Activated CD4-positive, alpha-beta T cell treated with anti-CD3 and anti-CD28 coated beads for 1 hour (primary cell): Measurements from ENCODE around the gene DRICH1.
"Not testable (repeated sequence)": the region's sequence is repeated elsewhere in the genome, so short reads cannot be mapped to it uniquely, and the experiment has no call there.

Source experiments
- DNase-seq: peaks from one replicate; pipeline ENCODE4 v3.0.0-alpha.2; 2020

DRICH1 gene

DNA sequence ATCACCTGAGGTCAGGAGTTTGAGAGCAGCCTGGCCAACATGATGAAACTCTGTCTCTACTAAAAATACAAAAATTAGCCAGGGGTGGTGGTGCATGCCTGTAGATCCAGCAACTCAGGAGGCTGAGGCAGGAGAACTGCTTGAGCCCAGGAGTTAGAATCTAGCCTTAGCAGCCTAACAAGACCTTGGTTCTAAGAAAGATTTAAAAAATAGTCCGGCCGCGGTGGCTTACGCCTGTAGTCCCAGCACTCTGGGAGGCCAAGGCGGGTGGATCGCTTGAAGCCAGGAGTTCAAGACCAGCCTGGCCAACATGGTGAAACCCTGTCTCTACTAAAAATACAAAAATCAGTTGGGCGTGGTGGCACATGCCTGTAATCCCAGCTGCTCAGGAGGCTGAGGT, 14.4 kb upstream of the DRICH1 start:
- DNase-seq = not testable (repeated sequence)

DNA sequence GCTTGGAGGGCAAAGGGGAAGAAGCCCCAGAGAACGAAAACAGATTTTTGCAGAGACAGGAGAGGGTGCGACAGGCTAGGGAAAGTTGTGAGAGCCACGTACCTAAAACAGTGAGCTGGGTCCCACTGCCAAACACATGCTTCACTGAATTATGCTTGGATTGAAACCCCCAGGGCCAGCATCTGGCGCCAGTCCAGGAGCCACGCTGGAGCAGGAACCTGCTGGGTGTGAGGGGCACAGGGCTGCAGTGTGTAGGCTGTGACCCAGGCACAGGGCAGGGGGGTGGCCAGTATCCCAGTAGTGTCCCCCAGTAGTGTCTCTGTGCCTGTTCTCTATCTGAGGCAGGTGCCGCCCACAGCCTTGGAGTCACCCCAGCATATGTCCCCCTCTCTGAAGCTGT, 8.1 kb upstream of the DRICH1 start:
- not testable (repeated sequence) for DNase-seq

DNA sequence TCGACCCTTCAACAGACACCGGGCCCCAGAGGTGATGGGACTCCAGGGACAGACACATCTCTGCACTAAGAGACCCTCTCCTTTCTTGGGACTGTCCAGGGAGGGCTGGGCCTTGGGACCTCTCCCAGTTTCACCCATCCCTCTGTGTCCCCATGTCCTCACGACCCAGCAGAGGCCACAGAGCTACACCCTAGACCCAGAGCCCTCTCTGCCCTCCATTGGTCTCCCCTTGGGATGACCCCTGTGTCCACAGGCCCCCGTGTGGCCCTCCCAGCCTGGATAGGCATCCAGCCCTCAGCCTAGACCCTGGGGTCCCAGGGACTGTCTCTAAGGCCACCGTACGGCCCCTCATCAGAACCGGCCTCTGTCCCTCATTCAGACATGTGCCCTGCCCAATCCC, 7.5 kb upstream of the DRICH1 start:
- no peak for DNase-seq

DNA sequence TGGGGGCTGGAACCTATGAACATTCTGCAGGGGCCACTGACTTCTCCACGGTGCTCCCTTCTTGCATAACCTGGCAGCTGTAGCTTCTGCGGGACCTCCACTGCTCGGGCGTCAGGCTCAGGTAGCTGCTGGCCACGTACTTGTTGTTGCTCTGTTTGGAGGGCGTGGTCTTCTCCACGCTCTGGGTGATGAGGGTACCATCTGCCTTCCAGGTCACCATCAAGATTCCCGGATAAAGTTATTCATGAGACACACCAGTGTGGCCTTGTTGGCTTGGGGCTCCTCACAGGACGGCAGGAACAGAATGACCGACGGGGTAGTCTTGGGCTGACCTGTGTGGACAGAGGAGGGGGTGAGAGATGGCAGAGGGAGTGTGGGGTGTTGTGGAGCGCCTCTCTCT, 6.5 kb upstream of the DRICH1 start:
- DNase-seq = no peak

DNA sequence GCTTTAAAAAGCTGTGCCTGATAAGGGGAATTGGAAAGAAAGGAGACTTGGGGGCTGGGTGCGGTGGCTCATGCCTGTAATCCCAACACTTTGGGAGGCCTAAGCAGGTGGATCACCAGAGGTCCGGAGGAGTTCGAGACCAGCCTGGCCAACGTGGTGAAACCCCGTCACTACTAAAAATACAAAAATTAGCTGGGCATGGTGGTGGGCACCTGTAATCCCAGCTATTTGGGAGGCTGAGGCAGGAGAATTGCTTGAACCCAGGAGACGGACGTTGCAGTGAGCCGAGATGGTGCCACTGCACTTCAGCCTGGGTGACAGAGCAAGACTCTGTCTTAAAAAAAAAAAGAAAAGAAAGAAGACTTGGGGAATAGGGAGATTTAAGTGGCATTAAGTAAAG, 3.2 kb upstream of the DRICH1 start:
- DNase-seq = not testable (repeated sequence)

DNA sequence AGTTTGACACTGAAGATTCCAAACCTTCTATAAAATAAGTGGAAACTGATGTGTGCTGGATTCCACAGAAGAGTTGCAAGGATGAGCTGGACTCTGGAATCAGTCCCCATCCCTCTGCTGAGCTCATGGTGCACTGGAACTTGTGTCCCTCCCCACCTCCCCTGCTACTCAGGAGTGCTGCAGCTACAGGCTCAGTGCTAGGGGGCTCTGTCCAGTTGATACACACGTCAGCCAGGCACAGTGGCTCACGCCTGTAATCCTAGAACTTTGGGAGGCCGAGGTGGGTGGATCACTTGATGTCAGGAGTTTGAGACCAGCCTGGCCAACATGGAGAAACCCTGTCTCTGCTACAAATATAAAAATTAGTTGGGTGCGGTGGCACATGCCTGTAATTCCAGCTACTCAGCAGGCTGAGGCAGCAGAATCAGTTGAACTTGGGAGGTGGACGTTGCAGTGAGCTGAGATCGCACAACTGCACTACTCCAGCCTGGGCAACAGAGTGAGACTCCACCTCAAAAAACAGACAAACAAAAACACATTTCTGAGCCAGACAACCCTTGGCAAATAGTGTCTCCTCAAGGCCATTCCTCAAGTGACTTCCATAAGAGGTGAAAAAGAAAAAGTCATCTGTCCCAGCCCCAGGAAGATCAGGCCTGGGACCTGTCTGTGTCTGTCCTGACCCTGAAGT, 3.9 kb downstream of the DRICH1 start:
- DNase-seq = not testable (repeated sequence)

DNA sequence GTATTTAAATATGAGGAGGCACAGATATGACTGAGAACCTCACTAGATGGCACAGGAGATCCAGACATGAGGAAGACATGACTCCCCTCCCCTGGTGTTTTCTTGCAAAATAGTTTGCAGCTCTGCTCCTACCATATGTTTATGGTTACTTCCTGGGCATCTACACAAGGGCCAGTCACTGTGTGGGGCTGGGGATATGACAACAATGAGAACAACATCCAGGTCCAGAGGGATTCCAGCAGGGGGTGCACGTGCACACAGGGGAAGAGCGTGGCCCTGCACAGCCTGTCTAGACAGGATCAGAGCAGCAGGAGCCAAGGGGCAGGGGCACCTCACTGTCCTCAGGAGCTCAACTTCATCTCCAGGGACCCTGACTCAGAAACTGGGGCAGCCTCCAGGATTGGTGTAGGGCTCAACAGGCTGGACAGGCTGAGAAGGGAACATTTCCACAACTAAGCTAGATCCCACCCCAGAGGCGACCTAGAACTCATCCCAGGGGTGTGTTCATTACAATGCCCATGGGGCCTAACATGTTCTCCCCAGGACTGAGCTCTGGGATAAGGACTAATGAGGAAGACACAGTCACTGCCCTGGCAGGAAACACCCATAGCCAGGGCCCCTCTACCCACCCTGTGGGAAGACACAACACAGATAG, 4.6 kb downstream of the DRICH1 start:
- DNase-seq = peak; percentile 40

DNA sequence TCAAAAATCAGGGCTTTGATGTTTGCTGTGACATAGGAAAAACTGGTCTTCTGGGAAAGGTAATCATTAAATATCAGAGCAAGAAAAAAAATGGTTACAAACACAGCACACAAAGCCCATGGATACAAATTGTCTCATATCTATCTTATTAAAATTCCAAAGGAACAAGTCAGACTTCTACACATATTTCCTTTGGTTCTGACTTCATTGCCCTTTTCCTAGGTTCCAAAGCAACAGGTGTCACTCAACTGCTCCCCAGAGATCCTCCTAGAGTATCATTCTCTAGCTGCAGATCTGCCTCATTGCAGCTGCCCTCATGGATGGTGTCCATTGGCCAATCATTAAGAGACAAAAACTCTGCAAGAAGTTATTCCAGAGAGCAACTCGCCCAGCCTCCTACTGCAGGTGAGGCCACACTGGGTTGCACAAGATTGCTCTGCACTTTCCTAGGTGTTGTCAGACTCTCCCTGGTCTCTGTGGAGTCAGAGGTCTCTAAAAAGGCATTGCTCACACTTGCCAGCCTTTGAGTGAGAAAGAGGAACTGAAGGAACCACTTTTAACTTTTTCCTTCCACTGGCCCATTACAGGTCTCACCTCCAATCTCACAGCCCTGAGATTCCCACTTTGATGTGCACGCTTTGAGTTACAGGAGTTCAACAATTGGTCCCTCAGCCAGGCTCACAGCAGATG, 5.7 kb downstream of the DRICH1 start:
- DNase-seq = no peak

DNA sequence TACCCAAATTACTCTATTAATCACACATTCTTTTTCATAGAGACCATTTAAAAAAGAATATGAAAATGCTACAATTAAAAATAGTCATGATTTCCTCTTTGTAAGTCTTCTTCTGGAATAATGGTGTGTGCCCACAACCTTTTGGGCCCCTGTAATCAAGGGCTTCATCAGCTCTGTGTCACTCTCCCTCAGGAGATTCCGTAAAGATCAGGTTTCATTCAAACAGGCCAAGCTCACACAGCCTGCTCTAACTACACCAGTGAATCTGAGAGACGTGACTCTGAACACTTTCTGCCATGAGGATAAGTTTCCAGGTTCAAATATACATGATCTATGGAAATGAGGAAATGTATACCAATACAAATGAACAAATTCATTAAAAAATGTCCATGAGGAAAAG, 9.5 kb downstream of the DRICH1 start:
- no peak for DNase-seq

DNA sequence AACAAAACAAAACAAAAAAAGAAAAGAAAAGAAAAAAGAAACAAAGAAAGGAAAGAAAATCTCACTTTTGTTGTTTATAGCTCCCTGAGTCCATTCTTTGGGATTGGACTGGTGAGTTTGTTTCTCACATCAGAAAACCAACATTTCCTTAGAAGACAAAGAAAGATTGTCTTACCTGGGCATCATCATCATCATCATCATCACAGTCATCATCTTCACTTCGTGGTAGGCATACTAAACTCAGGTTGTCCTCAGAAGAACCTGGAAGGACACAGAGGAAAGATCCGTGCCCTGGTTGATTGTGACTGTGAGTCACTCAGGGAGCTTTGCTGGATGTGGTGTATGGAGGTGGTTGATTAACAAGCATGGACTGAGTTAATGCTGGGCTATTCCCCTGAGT, 10.2 kb downstream of the DRICH1 start:
- DNase-seq = not testable (repeated sequence)

DNA sequence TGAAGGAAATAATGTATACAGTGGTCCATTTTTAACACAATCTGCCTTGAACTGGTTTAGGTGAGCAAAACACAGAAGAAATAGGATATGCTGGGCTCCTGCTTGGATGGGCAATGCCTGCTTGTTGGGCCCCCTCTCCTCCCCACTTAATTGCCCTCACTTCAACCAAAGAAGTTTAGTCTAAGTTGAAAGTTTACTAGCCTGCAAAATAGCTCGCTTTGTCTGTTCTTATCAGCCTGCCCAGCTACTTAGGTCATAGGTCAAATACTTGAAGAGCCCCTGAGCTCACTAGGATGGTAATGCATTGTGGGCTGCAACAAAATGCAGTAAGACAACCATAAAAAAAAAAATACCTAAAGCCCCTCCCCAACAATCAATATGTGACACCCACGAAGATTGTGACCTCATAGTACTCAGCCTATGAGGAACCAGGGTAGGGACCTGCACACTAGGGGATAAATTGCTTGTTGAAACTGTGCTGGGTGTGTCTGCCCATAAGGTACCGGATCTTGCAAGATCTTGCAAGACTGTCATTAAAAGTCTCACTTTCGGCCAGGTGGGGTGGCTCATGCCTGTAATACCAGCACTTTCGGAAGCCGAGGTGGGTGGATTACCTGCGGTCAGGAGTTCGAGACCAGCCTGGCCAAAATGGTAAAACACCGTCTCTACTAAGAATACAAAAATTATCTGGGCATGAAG, 10.9 kb downstream of the DRICH1 start:
- no peak for DNase-seq

DNA sequence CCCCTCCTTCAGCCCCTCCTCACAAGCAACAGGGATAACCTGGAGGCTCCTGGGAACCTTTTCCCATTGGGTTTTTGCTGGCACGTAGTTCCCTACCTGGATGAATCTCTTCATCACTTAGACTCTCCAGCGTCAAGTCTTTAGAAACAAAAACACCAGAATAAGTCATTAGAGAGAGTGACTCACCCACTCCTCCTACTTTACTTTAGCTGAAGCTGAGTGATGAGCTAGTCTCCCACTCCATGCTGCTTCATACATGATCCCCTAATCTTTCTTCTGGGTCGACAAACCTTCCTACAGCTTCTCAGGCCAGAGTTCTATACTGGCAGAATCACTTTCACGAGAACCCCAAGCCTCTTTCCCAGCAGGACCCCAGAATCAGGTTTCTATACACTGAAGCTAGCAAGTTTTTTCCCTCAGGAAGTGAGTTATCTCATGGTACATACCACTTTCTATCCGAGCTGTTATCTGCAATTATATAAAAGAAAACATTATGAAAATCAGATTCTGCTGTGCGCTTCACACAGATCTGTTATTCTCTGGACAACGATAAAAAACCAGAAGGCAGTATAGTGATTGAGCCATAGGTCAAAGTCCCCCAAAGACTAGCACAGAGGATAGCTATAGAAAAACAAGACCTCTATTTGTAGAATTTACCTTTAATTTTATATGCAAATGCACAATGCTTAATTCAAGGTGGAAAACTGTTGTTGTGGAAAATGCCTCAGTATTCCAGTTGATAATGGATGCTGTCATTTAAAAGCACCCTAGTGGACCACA, 18.7 kb downstream of the DRICH1 start:
- no peak for DNase-seq

DNA sequence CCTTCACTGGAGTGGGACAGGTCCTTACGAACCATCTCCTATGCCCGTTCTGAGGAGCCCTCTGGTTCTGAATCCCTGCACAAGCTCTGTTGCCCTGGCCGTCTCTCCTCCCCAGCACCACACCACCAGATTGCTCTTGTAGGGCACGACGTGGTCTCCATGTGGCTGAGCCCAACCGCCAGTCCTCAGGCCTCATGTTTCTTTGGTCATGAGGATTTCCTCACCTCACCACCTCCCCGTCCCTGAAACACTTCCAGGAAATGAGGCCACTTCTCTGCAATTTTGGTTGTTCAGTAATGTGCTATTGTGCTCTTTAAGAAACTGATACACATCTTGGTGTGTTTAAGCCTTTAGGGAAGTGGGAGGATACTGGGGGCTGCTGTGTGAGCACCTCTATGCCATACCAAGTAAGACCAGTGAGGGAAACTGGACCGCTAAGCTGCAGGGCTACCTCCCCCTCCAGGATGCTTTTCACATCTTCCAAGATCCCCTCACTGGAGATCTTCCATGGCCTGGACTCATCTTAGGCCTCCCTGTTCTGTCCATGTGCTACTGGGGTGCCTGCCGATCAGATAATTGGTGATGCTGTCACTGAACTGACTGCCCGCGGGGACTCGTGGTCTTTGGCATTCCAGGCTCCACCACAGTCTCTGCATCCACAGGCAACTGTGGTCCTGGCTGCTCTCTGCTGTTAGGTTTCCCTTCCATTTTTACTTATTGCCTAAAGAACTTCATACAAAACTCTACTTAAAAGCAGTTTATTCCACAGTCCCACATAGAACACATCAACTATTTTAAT, 21.9 kb downstream of the DRICH1 start:
- no peak for DNase-seq

DNA sequence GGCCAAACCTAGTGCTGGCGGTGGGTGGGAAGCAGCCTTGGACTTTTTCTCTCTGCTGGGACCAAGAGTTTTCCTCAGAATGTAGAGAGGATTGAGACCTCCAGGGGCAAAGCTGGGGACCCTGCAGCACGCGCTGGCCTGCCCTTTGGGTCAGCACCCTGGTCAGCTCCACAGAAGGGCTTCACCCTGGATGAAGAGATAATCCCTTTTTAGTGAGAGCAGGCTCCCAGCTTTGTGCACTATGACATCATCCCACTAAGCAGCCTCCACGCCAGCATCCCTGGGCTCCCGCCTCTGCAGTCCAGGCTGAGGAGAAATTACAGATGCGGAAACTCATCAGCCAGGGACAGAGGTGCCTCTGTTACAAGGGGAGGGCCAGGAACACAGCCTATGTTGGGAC, 23.5 kb downstream of the DRICH1 start:
- DNase-seq = no peak

DNA sequence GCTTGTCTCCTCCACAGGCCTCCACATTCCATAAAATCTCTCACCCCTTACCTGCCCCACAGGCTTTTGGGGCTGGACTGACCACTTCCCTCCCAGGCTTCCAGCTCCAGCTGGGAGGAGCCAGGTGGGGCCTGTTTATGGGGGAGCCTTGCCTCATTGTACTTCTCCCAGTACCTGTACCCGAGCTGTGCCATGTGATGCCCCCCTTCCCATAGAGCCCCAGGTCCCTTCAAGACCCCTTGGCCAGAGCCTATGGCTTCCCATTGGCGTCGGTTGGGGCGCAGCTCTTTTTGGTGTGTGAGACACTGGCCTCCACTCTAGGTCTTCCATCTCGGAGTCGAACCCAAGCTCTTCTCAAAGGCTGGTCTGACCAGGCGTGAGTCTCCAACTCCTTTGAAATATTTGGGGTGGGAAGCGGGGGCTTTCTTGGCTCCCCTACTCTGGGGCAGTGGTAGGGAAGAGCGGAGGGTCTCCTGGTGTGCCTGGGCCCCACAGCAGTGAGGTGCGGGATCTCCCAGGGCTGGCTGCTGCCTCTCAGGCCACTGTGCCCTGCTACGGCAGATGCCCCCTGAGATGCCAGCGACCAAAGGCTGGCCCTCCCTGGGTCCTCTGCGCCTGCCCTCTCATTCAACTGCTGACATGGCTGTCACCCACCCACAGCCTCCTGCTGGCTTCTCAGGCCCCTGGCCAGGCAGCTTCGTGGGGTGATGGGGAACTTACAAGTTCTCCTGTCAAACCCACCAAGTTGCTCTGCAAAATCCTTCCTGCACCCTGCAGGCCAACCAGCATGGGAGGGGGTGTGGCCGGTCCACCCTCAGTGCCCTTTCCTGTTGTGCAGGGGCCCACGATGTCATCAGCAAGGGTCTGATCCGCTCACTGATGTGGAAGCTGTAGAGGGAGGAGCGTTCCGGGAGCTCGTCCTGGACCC, 25.7 kb downstream of the DRICH1 start:
- DNase-seq = no peak

DNA sequence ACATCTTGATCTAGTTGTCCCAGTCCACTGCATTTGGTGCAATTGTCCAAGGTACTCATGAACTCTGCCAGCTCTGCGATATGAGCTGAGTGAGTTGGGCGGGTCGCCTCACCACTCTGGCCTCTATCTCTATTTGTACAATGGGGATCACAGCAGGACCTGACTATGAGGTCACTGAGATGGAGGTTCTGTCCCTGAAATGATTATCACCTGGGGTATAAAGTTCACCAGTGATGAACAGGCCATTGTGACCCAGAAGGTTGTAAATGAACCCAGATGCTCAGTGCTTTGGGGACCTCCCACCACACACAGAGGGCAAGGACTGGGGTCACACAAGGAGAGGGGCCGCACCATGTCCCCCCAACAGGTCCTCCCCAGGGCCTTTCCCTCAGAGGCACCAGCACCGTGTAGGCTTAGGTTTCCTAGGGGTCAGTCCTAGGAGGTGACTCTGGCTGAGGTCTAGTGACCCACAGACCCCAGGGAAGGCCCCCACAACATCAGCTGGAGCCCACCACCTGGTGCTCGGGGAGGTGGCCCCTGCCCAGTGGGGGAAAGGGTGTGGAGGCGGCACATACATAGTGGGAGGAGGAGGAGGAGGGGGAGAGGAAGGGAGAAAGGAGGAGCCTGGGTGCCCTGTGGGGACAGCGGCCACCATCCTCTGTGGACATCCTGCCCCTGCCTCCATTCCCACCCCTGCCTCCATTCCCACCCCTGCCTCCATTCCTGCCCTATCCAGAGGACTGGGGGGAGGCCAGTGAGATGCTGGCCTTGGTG, 27.0 kb downstream of the DRICH1 start:
- no peak for DNase-seq

DNA sequence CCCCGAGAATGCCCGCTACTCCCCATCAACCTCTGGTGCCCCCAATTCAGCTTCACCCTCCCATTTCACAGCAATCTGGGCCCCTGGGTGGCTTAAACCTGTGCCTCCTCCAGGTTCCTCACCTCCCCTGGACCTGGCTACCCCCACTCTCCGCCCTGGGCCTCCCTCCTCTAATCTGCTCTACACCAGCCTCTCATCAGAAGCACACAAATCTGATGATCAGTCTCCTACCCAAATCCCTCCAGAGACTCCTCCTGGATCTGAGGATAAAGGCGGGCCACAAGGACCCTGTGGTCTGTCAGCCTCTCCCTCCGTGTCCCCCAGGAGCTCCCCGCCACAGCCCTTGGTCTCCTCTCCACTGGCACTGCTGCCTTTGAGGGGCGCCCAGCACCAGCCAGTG, 28.9 kb downstream of the DRICH1 start:
- DNase-seq = no peak

DNA sequence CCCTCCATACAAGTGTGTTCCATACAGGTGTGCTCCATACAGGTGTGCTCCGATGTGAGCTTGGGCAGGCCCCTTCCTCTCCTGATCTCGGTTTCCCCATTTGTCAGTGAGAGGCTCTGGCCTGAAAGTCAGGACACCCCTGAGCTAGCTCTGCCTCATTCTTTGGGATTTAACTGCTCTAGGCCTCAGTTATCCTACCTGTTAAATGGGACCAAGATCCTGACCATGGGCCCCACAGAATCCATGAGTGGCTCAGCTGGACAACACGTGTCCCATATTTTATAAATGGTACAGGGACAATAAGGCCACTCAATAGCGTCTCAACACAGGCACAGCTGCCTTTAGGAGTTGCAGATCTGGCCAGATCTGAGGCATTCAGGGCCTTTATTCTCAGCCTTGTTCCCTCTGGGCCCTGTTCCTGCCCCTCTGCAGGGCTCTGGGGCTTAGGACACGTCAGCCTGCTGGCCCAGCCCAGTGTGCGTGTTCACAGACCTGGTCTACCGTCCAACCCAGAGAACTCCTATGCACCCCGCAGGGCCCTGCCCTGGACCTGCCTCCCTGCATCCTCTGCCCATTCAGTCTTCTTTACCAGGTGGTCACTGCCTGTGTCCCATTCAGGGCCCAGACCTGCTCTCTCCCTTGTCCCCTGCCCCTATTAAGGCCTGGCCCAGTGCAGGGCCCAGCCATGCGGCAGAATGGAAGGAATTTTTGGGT, 33.2 kb downstream of the DRICH1 start:
- DNase-seq = no peak

DNA sequence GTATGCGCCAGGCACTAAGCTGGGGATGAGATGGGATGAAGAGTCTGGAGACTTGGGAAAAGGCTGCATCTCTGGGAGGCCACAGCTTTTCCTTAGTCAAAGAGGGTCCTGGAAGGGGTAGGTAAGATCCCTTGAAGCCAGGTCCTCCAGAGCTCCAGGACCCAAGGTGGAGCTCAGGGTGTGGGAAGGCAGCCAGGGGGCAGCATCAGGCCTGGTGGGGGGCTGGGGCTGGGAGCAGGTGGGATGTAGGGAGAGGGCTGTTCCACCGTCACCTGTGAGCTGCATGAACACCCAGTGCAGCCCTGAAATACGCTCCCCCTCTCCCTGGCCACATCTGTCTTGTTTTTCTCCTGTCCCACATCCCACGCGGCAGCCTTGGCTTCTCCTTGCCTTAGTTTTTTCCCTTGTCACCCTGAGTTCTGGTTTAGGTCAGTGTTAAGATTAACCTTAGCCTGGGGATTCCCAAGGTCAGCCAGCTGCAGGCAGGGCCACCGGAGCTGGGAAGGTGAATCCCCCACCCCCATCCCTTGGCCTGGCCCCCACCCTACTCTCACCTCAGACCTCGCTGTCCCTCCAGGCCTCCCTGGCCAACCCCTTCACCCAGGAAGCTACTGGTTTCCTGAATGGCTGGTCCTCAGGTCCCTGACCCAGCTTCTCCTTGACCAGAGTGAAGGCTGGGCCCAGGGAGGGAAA, 34.4 kb downstream of the DRICH1 start:
- DNase-seq = not testable (repeated sequence)
